Fibroblast of mammary gland (primary cell): ENCODE data around the gene PRKCH.

ENCODE experiments used
- DNase-seq: peaks from one replicate; pipeline ENCODE4 v3.0.0-alpha.2; 2010; ENCODE audit warnings: low read depth
- H3K4me3 ChIP-seq: 2 replicates; pipeline ENCODE4 v1.5.1; 2011; ENCODE audit warnings: low read depth, mild to moderate bottlenecking, low read length, moderate library complexity; ENCODE audit not compliant: control insufficient read depth
- TF ChIP-seq, protein P1 (sequence below): conservative IDR thresholded peaks from 2 replicates; pipeline ENCODE4 v1.5.1; 2011; ENCODE audit warnings: low read depth, low read length, inconsistent platforms; ENCODE audit not compliant: control insufficient read depth, insufficient read depth

PRKCH gene

DNA sequence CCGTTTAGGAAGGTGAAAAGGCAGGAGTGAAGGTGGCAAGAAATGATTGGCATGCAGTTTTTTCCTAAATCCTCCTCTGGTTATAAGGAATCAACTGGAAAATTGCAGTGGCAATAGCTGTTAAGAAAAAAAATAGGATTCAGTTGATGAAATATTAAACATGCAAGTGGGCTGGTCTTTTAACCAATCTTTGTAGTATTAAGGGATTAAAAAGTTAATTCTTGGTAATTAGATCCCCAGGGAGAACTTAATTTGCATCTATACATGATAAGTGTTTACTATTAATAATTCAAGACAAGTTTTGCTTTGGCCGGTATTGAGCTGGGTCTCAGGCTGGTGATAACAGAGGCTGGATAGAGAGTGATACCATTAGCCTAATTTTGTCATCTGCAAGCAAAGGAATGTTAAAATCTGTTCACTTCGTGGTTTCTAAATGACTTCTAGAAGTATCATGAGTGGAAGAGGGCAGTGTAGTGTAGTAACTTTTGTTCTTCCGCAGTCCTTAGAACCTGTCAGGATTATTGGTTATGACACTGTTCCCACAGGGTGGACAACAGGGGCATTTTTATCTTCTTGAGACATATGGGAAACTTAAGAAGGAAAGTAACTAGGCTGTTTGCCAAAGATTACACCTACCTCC, 118.5 kb downstream of the PRKCH start:
- DNase-seq: no peak
- no peak overlapping the region for H3K4me3 ChIP-seq
- TF ChIP-seq, protein P1, sequence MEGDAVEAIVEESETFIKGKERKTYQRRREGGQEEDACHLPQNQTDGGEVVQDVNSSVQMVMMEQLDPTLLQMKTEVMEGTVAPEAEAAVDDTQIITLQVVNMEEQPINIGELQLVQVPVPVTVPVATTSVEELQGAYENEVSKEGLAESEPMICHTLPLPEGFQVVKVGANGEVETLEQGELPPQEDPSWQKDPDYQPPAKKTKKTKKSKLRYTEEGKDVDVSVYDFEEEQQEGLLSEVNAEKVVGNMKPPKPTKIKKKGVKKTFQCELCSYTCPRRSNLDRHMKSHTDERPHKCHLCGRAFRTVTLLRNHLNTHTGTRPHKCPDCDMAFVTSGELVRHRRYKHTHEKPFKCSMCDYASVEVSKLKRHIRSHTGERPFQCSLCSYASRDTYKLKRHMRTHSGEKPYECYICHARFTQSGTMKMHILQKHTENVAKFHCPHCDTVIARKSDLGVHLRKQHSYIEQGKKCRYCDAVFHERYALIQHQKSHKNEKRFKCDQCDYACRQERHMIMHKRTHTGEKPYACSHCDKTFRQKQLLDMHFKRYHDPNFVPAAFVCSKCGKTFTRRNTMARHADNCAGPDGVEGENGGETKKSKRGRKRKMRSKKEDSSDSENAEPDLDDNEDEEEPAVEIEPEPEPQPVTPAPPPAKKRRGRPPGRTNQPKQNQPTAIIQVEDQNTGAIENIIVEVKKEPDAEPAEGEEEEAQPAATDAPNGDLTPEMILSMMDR: no peak

DNA sequence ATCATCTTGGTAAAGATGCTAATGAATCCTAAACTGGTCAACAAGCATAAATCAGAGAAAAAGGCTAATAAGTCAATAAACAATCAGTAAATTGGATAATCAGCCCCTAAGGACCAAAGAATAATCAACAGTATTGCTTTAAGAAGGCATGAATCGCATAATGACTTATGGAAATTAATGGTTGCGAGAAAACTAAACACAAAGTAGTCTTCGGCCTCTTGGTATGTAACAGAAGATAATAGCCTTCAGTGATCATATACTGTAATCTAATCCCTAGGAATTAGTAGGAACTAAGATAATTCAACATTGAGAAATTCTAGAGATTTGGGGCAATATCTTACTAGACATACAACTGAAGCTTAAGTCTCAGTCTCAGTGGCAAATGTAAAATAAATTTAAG, 122.1 kb downstream of the PRKCH start:
- no peak overlapping the region for H3K4me3 ChIP-seq
- no peak for DNase-seq
- TF ChIP-seq, protein P1: no peak

DNA sequence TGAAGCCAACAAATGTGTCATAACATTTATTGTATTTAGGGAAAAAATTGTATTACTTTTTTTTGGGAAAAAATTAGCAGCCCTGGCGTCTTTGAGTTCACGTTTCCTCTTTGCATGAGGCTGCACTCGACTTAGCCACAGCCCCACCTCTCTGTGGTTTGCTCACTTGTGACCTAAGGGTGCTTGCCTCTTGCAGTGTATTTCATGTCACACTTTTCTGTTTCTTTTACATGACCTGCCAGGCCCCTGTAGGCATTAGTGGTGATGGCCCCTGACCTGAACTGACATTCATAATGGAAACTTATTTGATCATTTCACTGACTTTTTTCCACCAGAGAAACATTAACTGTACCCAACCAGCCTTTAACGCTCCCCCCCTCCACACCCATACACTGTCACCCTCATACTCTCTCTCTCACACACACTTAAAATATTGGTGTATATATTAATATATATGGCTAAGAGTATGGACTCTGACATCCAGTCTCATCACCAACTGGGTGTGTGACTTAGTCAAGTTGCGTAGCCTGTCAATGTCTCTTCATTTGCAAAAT, 122.9 kb downstream of the PRKCH start:
- DNase-seq: no peak
- no peak overlapping the region for H3K4me3 ChIP-seq
- TF ChIP-seq, protein P1: no peak

DNA sequence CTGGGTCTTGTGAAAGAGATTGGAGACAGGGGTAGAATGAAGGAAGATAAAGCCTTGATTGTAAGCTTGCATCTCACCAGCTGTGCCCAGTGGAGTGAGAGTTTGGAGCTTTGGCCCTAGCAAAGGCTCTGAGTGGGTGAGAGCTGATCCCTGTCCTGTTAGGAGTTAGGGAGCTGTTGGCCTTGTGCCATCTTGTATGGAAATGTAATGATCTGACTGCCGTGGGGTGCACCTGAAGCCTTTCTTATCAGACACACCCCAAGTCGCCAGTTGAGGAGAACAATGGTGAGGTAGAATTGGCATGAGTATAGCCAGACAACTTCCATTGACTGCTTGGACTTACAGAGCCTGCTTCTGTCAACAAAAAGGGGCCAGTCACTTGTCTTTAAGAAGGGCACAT, 130.1 kb downstream of the PRKCH start:
- TF ChIP-seq, protein P1: no peak
- no peak overlapping the region for H3K4me3 ChIP-seq
- no peak for DNase-seq

DNA sequence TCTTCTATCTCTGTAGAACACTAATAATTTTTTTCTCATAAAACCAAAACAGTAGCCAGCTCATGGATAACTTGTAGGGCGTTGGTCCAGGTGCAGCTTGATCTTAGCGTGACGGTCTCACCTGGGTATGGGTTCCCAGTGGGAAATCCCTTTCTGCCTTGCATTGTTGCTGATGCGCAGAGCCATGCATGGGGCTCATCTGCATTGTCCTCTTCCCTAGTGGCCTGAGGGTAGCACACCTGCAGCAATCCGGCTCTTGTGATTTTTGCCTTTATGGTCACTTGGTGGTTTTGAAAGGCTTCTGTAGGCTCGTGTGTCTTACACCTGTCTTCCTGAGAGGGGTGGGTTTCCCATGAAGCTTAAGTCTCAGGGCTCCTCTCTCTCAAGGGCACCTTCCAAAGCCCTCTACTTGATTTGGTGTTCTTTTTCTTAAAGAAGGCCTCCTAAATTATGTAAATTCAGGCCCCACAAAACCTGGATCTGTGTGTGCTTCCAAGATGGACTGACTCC, 130.6 kb downstream of the PRKCH start:
- no peak overlapping the region for H3K4me3 ChIP-seq
- TF ChIP-seq, protein P1: no peak
- no peak for DNase-seq

- H3K4me3 ChIP-seq: no peak overlapping the region
- TF ChIP-seq, protein P1: no peak
- no peak for DNase-seq
Measured at GRCh38 chr14:61452452-61452851, 131.1 kb downstream of the PRKCH start.
